HCT116 (cell line): ENCODE results near the gene HIRA. TPM values are rescaled to one million over a fixed set of nuclear protein-coding genes. Genes with fewer than 3 reads are reported as not detected.

Experiments
- ATAC-seq: fragments of 200-7000 bp; cut with Tn5 transposase; 2 replicates; pipeline ENCODE4 v1.9.1; 2020; ENCODE audit warnings: mild to moderate bottlenecking, moderate library complexity
- BruUV-seq: library from RNA; stranded (reverse); fragments of 400-500 nt; replicated peaks from 2 replicates; lab custom pipeline; 2021; lab: Mats Ljungman, UMichigan
- CTCF ChIA-PET: fragments of 300-600 bp; sonication (Branson Sonifier 250); formaldehyde crosslinking; loops from one replicate; lab custom pipeline; 2021; ENCODE audit warnings: antibody characterized with exemption; lab: Charles Lee
- POLR2A ChIA-PET: fragments of 300-600, 350-600 bp; sonication (Branson Sonifier 250); formaldehyde crosslinking; loops from one replicate; lab custom pipeline; 2021; ENCODE audit warnings: antibody characterized with exemption; lab: Charles Lee
- RAD21 ChIA-PET, 2 experiments: fragments of 300-600 bp; sonication (Branson Sonifier 250); formaldehyde crosslinking; loops; one replicate each; lab custom pipeline; 2023; ENCODE audit warnings: low total read pairs in 2 of 2; ENCODE audit not compliant: uncharacterized antibody in 2 of 2, unreplicated experiment in 2 of 2, low non-redundant PET in 1 of 2; lab: Charles Lee
- DNase-seq: peaks from one replicate; pipeline ENCODE4 v3.0.0-alpha.2; 2010; ENCODE audit warnings: low read depth, low spot score
- H2AFZ ChIP-seq: fragments of 200-600 bp; shearing (Covaris generic), sonication (generic); 2 replicates; pipeline ENCODE4 v1.6.1; 2017; ENCODE audit warnings: low read depth, mixed run types, mixed read lengths, antibody characterized with exemption, low read length; ENCODE audit not compliant: poor library complexity, severe bottlenecking
- H3K27ac ChIP-seq: 2 replicates; pipeline ENCODE4 v1.5.1; 2012; ENCODE audit warnings: low read depth, low read length
- H3K27me3 ChIP-seq: fragments of 200-600 bp; sonication (generic); 2 replicates; pipeline ENCODE4 v1.6.1; 2016; ENCODE audit warnings: mixed run types, low read length, mixed read lengths; ENCODE audit not compliant: insufficient read depth
- H3K36me3 ChIP-seq, 2 experiments: fragments of 200-500 bp in 1 of 2; fragments of 200-600 bp in 1 of 2; sonication (Bioruptor generic) in 1 of 2; sonication (generic) in 1 of 2; 2 replicates each; pipeline versions ENCODE4 v1.5.1 to v1.6.1; 2014 to 2016; ENCODE audit warnings: low read length in 2 of 2, inconsistent platforms in 1 of 2, mixed read lengths in 1 of 2, mixed run types in 1 of 2; ENCODE audit not compliant: insufficient read depth in 2 of 2, control insufficient read depth in 1 of 2
- H3K4me1 ChIP-seq, 2 experiments: fragments of 200-600 bp in 1 of 2; sonication (generic) in 1 of 2; 2 replicates each; pipeline versions ENCODE4 v1.5.1 to v1.6.1; 2012 to 2017; ENCODE audit warnings: low read length in 2 of 2, inconsistent platforms in 1 of 2, mild to moderate bottlenecking in 1 of 2, mixed read lengths in 1 of 2, mixed run types in 1 of 2, moderate library complexity in 1 of 2; ENCODE audit not compliant: insufficient read depth in 2 of 2, control insufficient read depth in 1 of 2
- H3K4me2 ChIP-seq: fragments of 200-600 bp; sonication (generic); 2 replicates; pipeline ENCODE4 v1.6.1; 2017; ENCODE audit warnings: mixed run types, low read length, mixed read lengths
- H3K4me3 ChIP-seq, 2 experiments: fragments of 200-600 bp in 1 of 2; sonication (generic) in 1 of 2; replicated peaks in 1 of 2; 2 replicates each; pipeline ENCODE4 v1.5.1; 2011 to 2016; ENCODE audit warnings: low read length in 2 of 2, control low read depth in 1 of 2, low read depth in 1 of 2, mild to moderate bottlenecking in 1 of 2, mixed read lengths in 1 of 2, mixed run types in 1 of 2
- H3K79me2 ChIP-seq: fragments of 200-600 bp; sonication (generic); 2 replicates; pipeline ENCODE4 v1.6.1; 2017; ENCODE audit warnings: mild to moderate bottlenecking, mixed run types, low read length, moderate library complexity, mixed read lengths; ENCODE audit not compliant: insufficient read depth
- H3K9ac ChIP-seq: fragments of 200-600 bp; sonication (generic); 2 replicates; pipeline ENCODE4 v1.6.1; 2016; ENCODE audit warnings: low read length, mixed read lengths
- H3K9me2 ChIP-seq: fragments of 200-600 bp; sonication (generic), shearing (Covaris generic); 2 replicates; pipeline ENCODE4 v1.6.1; 2017; ENCODE audit warnings: mixed run types, mild to moderate bottlenecking, moderate library complexity; ENCODE audit not compliant: insufficient read depth
- H3K9me3 ChIP-seq, 2 experiments: fragments of 200-500 bp in 1 of 2; fragments of 200-600 bp in 1 of 2; sonication (Bioruptor generic) in 1 of 2; sonication (generic) in 1 of 2; 2 replicates each; pipeline ENCODE4 v1.6.1; 2014 to 2017; ENCODE audit warnings: low read length in 2 of 2, mixed read lengths in 2 of 2, inconsistent platforms in 1 of 2, low read depth in 1 of 2, mild to moderate bottlenecking in 1 of 2, mixed run types in 1 of 2, moderate library complexity in 1 of 2; ENCODE audit not compliant: control insufficient read depth in 1 of 2, insufficient read depth in 1 of 2
- H4K20me1 ChIP-seq: fragments of 200-600 bp; sonication (generic), shearing (Covaris generic); 2 replicates; pipeline ENCODE4 v1.6.1; 2017; ENCODE audit warnings: mixed run types, mild to moderate bottlenecking, moderate library complexity; ENCODE audit not compliant: insufficient read depth
- CEBPB ChIP-seq: IDR thresholded peaks from 2 replicates; pipeline ENCODE4 v1.6.1; 2012; ENCODE audit warnings: low read depth
- ELF1 ChIP-seq: IDR thresholded peaks from 2 replicates; pipeline ENCODE4 v1.6.1; 2012; ENCODE audit warnings: low read depth, borderline replicate concordance
- EZH2phosphoT487 ChIP-seq: fragments of 200-600 bp; IDR thresholded peaks from 2 replicates; pipeline ENCODE4 v1.6.1; 2018; ENCODE audit warnings: antibody characterized with exemption, borderline replicate concordance
- FOSL1 ChIP-seq: IDR thresholded peaks from 2 replicates; pipeline ENCODE4 v1.6.1; 2012; ENCODE audit warnings: low read depth
- JUND ChIP-seq: IDR thresholded peaks from 2 replicates; pipeline ENCODE4 v1.6.1; 2012
- MAX ChIP-seq: IDR thresholded peaks from 2 replicates; pipeline ENCODE4 v1.6.1; 2012
- POLR2A ChIP-seq: IDR thresholded peaks from 2 replicates; pipeline ENCODE4 v1.7.0; 2011; ENCODE audit warnings: borderline replicate concordance; ENCODE audit not compliant: insufficient read depth, insufficient read length; ENCODE audit errors: extremely low read depth
- POLR2AphosphoS5 ChIP-seq: IDR thresholded peaks from 2 replicates; pipeline ENCODE4 v1.6.1; 2011; ENCODE audit warnings: mild to moderate bottlenecking, low read depth, low read length, moderate library complexity
- REST ChIP-seq: IDR thresholded peaks from 2 replicates; pipeline ENCODE4 v1.6.1; 2012; ENCODE audit warnings: low read depth
- SIN3A ChIP-seq: IDR thresholded peaks from 2 replicates; pipeline ENCODE4 v1.6.1; 2012; ENCODE audit warnings: low read depth
- SP1 ChIP-seq: IDR thresholded peaks from 2 replicates; pipeline ENCODE4 v1.6.1; 2012; ENCODE audit warnings: low read depth
- SRF ChIP-seq: IDR thresholded peaks from 2 replicates; pipeline ENCODE4 v1.6.1; 2012; ENCODE audit warnings: low read depth
- YY1 ChIP-seq: IDR thresholded peaks from 2 replicates; pipeline ENCODE4 v1.6.1; 2011; ENCODE audit warnings: low read length, low read depth, moderate library complexity, mild to moderate bottlenecking; ENCODE audit not compliant: insufficient replicate concordance; ENCODE audit errors: extremely low read depth
- ZBTB33 ChIP-seq: IDR thresholded peaks from 2 replicates; pipeline ENCODE4 v1.6.1; 2011; ENCODE audit warnings: mild to moderate bottlenecking, low read length, moderate library complexity; ENCODE audit not compliant: insufficient replicate concordance; ENCODE audit errors: extremely low read depth
- ZNF274 ChIP-seq: fragments of 200-500 bp; sonication (Bioruptor generic); IDR thresholded peaks from 2 replicates; pipeline ENCODE4 v1.6.1; 2014; ENCODE audit warnings: mild to moderate bottlenecking, low read depth, low read length, inconsistent platforms
- intact Hi-C: fragments of 100-400 bp; cut with micrococcal nuclease; formaldehyde crosslinking; loops from 2 replicates; pipeline ENCODE4 v1.10.0; 2022
- total RNA-seq: library from RNA; stranded (reverse); gene quantifications from one replicate; pipeline ENCODE4 v1.2.1, GENCODE V29; 2021; ENCODE audit not compliant: unreplicated experiment

HIRA gene
- total RNA-seq, 1 experiment from 2014 or later, result 30.6 TPM

- intact Hi-C loops, result no loop called here
These were observed 94.4 kb downstream of the HIRA start for GRCh38 chr22:19337137-19337536.

More at GRCh38 chr22:19337137-19337536, 94.4 kb downstream of the HIRA start:
- Histone ChIP-seq H3K27me3 (no peaks in the 10 kb centered on the region), H3K4me2 (no peak overlapping the region), H3K36me3 (peaks cover 3 to 25% of the 10 kb centered on the region in 2 experiments; a peak in 2 of 4 replicates), H3K27ac (no peak overlapping the region), H4K20me1 (no peaks in the 10 kb centered on the region), H3K9me3 (no peaks in the 10 kb centered on the region), H3K79me2 (peaks cover 10% of the 10 kb centered on the region), H3K9ac (no peak overlapping the region), H2AFZ (no peak overlapping the region), H3K9me2 (no peaks in the 10 kb centered on the region), H3K4me3 (no peak overlapping the region), H3K4me1 (no peaks in the 10 kb centered on the region)
- no peak for DNase-seq
- TF ChIP-seq REST (no peak), JUND (no peak), ZNF274 (no peak), ZBTB33 (no peak), CEBPB (no peak), MAX (no peak), YY1 (no peak), POLR2AphosphoS5 (no peak), EZH2phosphoT487 (no peak), SIN3A (no peak), FOSL1 (no peak), ELF1 (no peak), SRF (no peak), SP1 (no peak), POLR2A (no peak)
- ChIA-PET RAD21 (no interaction called here), CTCF (no interaction called here), POLR2A (no interaction called here)
- no TSS peak for BruUV-seq
- no peak for ATAC-seq
